ENCODE data around the gene ZNF593.

- TF ChIP-seq JUNB (IDR thresholded peaks at IDR 0.05; ENCODE audit: unreplicated experiment) (no peak), POLR2AphosphoS5 (IDR thresholded peaks at IDR 0.05; ENCODE audit: low read depth) (no peak), CREB1 (CRISPR knock-in tag; IDR thresholded peaks at IDR 0.05; ENCODE audit: low read depth) (no peak), EZH2 (IDR thresholded peaks at IDR 0.05; ENCODE audit: low read depth, unreplicated experiment) (no peak), NANOG (IDR thresholded peaks at IDR 0.05; ENCODE audit: borderline replicate concordance) (no peak), ETS1 (IDR thresholded peaks at IDR 0.05) (no peak), REST (IDR thresholded peaks at IDR 0.05; ENCODE audit: unreplicated experiment) (no peak), EZH2phosphoT487 (IDR thresholded peaks at IDR 0.05; ENCODE audit: unreplicated experiment) (no peak)
- TF ChIP-seq, protein P1, sequence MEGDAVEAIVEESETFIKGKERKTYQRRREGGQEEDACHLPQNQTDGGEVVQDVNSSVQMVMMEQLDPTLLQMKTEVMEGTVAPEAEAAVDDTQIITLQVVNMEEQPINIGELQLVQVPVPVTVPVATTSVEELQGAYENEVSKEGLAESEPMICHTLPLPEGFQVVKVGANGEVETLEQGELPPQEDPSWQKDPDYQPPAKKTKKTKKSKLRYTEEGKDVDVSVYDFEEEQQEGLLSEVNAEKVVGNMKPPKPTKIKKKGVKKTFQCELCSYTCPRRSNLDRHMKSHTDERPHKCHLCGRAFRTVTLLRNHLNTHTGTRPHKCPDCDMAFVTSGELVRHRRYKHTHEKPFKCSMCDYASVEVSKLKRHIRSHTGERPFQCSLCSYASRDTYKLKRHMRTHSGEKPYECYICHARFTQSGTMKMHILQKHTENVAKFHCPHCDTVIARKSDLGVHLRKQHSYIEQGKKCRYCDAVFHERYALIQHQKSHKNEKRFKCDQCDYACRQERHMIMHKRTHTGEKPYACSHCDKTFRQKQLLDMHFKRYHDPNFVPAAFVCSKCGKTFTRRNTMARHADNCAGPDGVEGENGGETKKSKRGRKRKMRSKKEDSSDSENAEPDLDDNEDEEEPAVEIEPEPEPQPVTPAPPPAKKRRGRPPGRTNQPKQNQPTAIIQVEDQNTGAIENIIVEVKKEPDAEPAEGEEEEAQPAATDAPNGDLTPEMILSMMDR (conservative IDR thresholded peaks at IDR 0.05; ENCODE audit: low read depth in 2 of 2), result no peak
Observed at GRCh38 chr1:26170472-26170821, 739 bp downstream of the ZNF593 start.
